Measurements from ENCODE around the gene ME3.

ME3 gene

GRCh38 chr11:86637988-86638387 is 34.4 kb downstream of the ME3 start:
- Histone ChIP-seq H3K36me3 (replicated peaks; ENCODE audit: insufficient read depth, low read length) (no peaks in the 10 kb centered on the region), H3K4me2 (ENCODE audit: low read depth, low read length) (no peak overlapping the region), H4K20me1 (ENCODE audit: insufficient read depth, low read length) (no peaks in the 10 kb centered on the region), H3F3A (ENCODE audit: insufficient read depth, low read length) (no peaks in the 10 kb centered on the region), H3K27me3 (replicated peaks; ENCODE audit: insufficient read depth, low read length) (no peaks in the 10 kb centered on the region), H3K4me1 (ENCODE audit: low read length) (no peaks in the 10 kb centered on the region), H3K27ac (ENCODE audit: low read length) (no peak overlapping the region), H3K79me2 (ENCODE audit: low read length) (no peaks in the 10 kb centered on the region), H3K9me3 (replicated peaks; ENCODE audit: insufficient read depth, low read length) (no peaks in the 10 kb centered on the region), H2AFZ (ENCODE audit: low read length) (no peak overlapping the region), H3K9ac (ENCODE audit: low read length) (no peak overlapping the region), H3K9me2 (replicated peaks; ENCODE audit: insufficient read depth, low read length) (no peaks in the 10 kb centered on the region), H3K4me3 (ENCODE audit: low read length) (no peak overlapping the region)
- DNase-seq: no peak
- no peak for TF ChIP-seq EZH2phosphoT487 (IDR thresholded peaks at IDR 0.05; ENCODE audit: low read length)
- no peak for TF ChIP-seq CTCF (IDR thresholded peaks at IDR 0.05; ENCODE audit: low read length)

- Histone ChIP-seq H3K4me2 (ENCODE audit: low read depth, low read length) (no peak overlapping the region), H3K27ac (ENCODE audit: low read length) (no peak overlapping the region), H3K9me2 (replicated peaks; ENCODE audit: insufficient read depth, low read length) (no peaks in the 10 kb centered on the region), H3K79me2 (ENCODE audit: low read length) (no peaks in the 10 kb centered on the region), H3K4me3 (ENCODE audit: low read length) (no peak overlapping the region), H3K4me1 (ENCODE audit: low read length) (no peaks in the 10 kb centered on the region), H2AFZ (ENCODE audit: low read length) (no peak overlapping the region), H4K20me1 (ENCODE audit: insufficient read depth, low read length) (no peaks in the 10 kb centered on the region), H3F3A (ENCODE audit: insufficient read depth, low read length) (no peaks in the 10 kb centered on the region), H3K27me3 (replicated peaks; ENCODE audit: insufficient read depth, low read length) (no peaks in the 10 kb centered on the region), H3K36me3 (replicated peaks; ENCODE audit: insufficient read depth, low read length) (no peaks in the 10 kb centered on the region), H3K9me3 (replicated peaks; ENCODE audit: insufficient read depth, low read length) (no peaks in the 10 kb centered on the region), H3K9ac (ENCODE audit: low read length) (no peak overlapping the region)
- TF ChIP-seq EZH2 (optimal IDR thresholded peaks at IDR 0.05; ENCODE audit: low read depth, low read length) (no peak), EZH2phosphoT487 (IDR thresholded peaks at IDR 0.05; ENCODE audit: low read length) (no peak), CTCF (IDR thresholded peaks at IDR 0.05; ENCODE audit: low read length) (no peak)
- no peak for DNase-seq
Observed at GRCh38 chr11:86636275-86636674, 36.1 kb downstream of the ME3 start.

GRCh38 chr11:86632499-86633269 is 39.7 kb downstream of the ME3 start:
- Histone ChIP-seq H2AFZ (ENCODE audit: low read length) (no peak overlapping the region), H3K36me3 (replicated peaks; ENCODE audit: insufficient read depth, low read length) (no peaks in the 10 kb centered on the region), H3K79me2 (ENCODE audit: low read length) (no peaks in the 10 kb centered on the region), H3F3A (ENCODE audit: insufficient read depth, low read length) (no peaks in the 10 kb centered on the region), H3K27ac (ENCODE audit: low read length) (no peak overlapping the region), H3K9me2 (replicated peaks; ENCODE audit: insufficient read depth, low read length) (no peaks in the 10 kb centered on the region), H3K27me3 (replicated peaks; ENCODE audit: insufficient read depth, low read length) (no peaks in the 10 kb centered on the region), H3K9ac (ENCODE audit: low read length) (no peak overlapping the region), H3K4me3 (ENCODE audit: low read length) (no peak overlapping the region), H3K4me1 (ENCODE audit: low read length) (no peaks in the 10 kb centered on the region), H3K9me3 (replicated peaks; ENCODE audit: insufficient read depth, low read length) (no peaks in the 10 kb centered on the region), H4K20me1 (ENCODE audit: insufficient read depth, low read length) (no peaks in the 10 kb centered on the region), H3K4me2 (ENCODE audit: low read depth, low read length) (no peak overlapping the region)
- TF ChIP-seq EZH2 (optimal IDR thresholded peaks at IDR 0.05; ENCODE audit: low read depth, low read length) (no peak), CTCF (IDR thresholded peaks at IDR 0.05; ENCODE audit: low read length) (no peak), EZH2phosphoT487 (IDR thresholded peaks at IDR 0.05; ENCODE audit: low read length) (no peak)
- no peak for DNase-seq

All from MM.1S (cell line).